Left lung (tissue), 10 donors: ENCODE results near the gene ST8SIA3. TPM values are rescaled to one million over a fixed set of nuclear protein-coding genes. Genes with fewer than 3 reads are reported as not detected.
"Not testable (repeated sequence)": the region's sequence is repeated elsewhere in the genome, so short reads cannot be mapped to it uniquely, and the experiment has no call there.

ENCODE experiments used
- ATAC-seq: fragments of 200-7000 bp; cut with Tn5 transposase; one replicate; pipeline ENCODE4 v1.9.1; 2020; ENCODE audit warnings: moderate library complexity
- DNase-seq, 4 donors: peaks; one replicate each; pipeline ENCODE4 v3.0.0-alpha.2; 2013 to 2020
- H3K27ac ChIP-seq, 2 donors: fragments of 200-600 bp; sonication (generic) in 1 of 2; one replicate each; pipeline versions ENCODE4 v1.5.0 to v1.8.0; 2020 to 2021
- H3K27me3 ChIP-seq, 2 donors: fragments of 200-600 bp; sonication (generic) in 1 of 2; one replicate each; pipeline versions ENCODE4 v1.5.0 to v1.8.0; 2020 to 2021
- H3K36me3 ChIP-seq, 2 donors: fragments of 200-600 bp; sonication (generic) in 1 of 2; one replicate each; pipeline versions ENCODE4 v1.5.0 to v1.8.0; 2020 to 2021
- H3K4me1 ChIP-seq, 2 donors: fragments of 200-600 bp; one replicate each; pipeline ENCODE4 v1.8.0; 2021
- H3K4me3 ChIP-seq, 2 donors: fragments of 200-600 bp; sonication (generic) in 1 of 2; one replicate each; pipeline versions ENCODE4 v1.5.0 to v1.8.0; 2020 to 2021; ENCODE audit warnings: mild to moderate bottlenecking in 1 of 2
- H3K9me3 ChIP-seq, 2 donors: fragments of 200-600 bp; sonication (generic) in 1 of 2; one replicate each; pipeline versions ENCODE4 v1.5.0 to v1.8.0; 2020 to 2021
- CTCF ChIP-seq, 2 donors: fragments of 200-600 bp; sonication (generic) in 1 of 2; IDR thresholded peaks; one replicate each; pipeline versions ENCODE4 v1.5.0 to v1.8.0; 2021; ENCODE audit warnings: antibody characterized with exemption in 2 of 2
- intact Hi-C, 2 donors: fragments of 100-400 bp; cut with DNase I; formaldehyde crosslinking; loops; one replicate each; pipeline versions ENCODE4 v1.11.2 to v1.14.2; 2022
- polyA plus RNA-seq, 6 donors: library from polyadenylated mRNA; unstranded; fragments of 120-200 nt; gene quantifications; one replicate each; pipeline ENCODE4 v1.2.1, GENCODE V29; 2013; ENCODE audit not compliant: insufficient read length in 6 of 6
- total RNA-seq, 2 donors: library from RNA; stranded (reverse); fragmentation: NEBNext Ultra II Directional; extraction: Animal tissue kit (Norgen Biotek cat#: 25700); gene quantifications; one replicate each; pipeline ENCODE4 v1.2.1, GENCODE V29; 2021
- donor health status: DM: no; HTN: yes; CAD: no.
- donor health status: DM: no; HTN: no; CAD: no.

Gene ST8SIA3
- total and polyA plus RNA-seq, 8 donors: 0.08 to 0.37 (median 0.21) TPM; not detected in 2

GRCh38 chr18:57373017-57373416 is 20.7 kb downstream of the ST8SIA3 start:
- Histone ChIP-seq H3K9me3 (no peaks in the 10 kb centered on the region), H3K4me1 (no peaks in the 10 kb centered on the region), H3K4me3 (no peak overlapping the region), H3K36me3 (no peaks in the 10 kb centered on the region), H3K27me3 (peaks cover 0 to 6% of the 10 kb centered on the region in 2 donors), H3K27ac (no peak overlapping the region)
- no peak for DNase-seq
- no peak for ATAC-seq
- intact Hi-C loops: no loop called here
- TF ChIP-seq CTCF (IDR thresholded peaks at IDR 0.05): no peak

GRCh38 chr18:57376503-57376902 is 24.1 kb downstream of the ST8SIA3 start:
- no peak overlapping the region for H3K27ac ChIP-seq
- no peaks in the 10 kb centered on the region for H3K27me3 ChIP-seq
- no peaks in the 10 kb centered on the region for H3K4me1 ChIP-seq
- TF ChIP-seq CTCF (IDR thresholded peaks at IDR 0.05): no peak
- H3K36me3 ChIP-seq: no peaks in the 10 kb centered on the region
- no peak for DNase-seq
- ATAC-seq: no peak
- H3K9me3 ChIP-seq: no peaks in the 10 kb centered on the region
- intact Hi-C loops: no loop called here
- no peak overlapping the region for H3K4me3 ChIP-seq

GRCh38 chr18:57389271-57389670 is 36.9 kb downstream of the ST8SIA3 start:
- no peak overlapping the region for H3K4me3 ChIP-seq
- H3K27me3 ChIP-seq: no peaks in the 10 kb centered on the region
- H3K9me3 ChIP-seq: no peaks in the 10 kb centered on the region
- TF ChIP-seq CTCF (IDR thresholded peaks at IDR 0.05): no peak
- no peaks in the 10 kb centered on the region for H3K4me1 ChIP-seq
- intact Hi-C loops: no loop called here
- DNase-seq: no peak
- no peak overlapping the region for H3K27ac ChIP-seq
- no peak for ATAC-seq
- H3K36me3 ChIP-seq: no peaks in the 10 kb centered on the region

- Histone ChIP-seq H3K9me3 (peaks cover 0 to under 1% of the 10 kb centered on the region in 2 donors), H3K36me3 (no peaks in the 10 kb centered on the region), H3K27ac (no peak overlapping the region), H3K4me3 (no peak overlapping the region), H3K27me3 (no peaks in the 10 kb centered on the region), H3K4me1 (no peaks in the 10 kb centered on the region)
- TF ChIP-seq CTCF (IDR thresholded peaks at IDR 0.05): no peak
- no peak for DNase-seq
- intact Hi-C loops: no loop called here
- ATAC-seq: no peak
Observed at GRCh38 chr18:57390044-57390443, 37.7 kb downstream of the ST8SIA3 start.

GRCh38 chr18:57394749-57395148 is 42.4 kb downstream of the ST8SIA3 start:
- H3K9me3 ChIP-seq, H3K27me3 ChIP-seq, H3K4me1 ChIP-seq, H3K36me3 ChIP-seq, H3K4me3 ChIP-seq, H3K27ac ChIP-seq, ATAC-seq, intact Hi-C loops, DNase-seq: not testable (repeated sequence)

- H3K27me3 ChIP-seq, H3K4me3 ChIP-seq, H3K4me1 ChIP-seq, DNase-seq, H3K9me3 ChIP-seq, ATAC-seq, intact Hi-C loops, H3K27ac ChIP-seq, H3K36me3 ChIP-seq: not testable (repeated sequence)
Observed at GRCh38 chr18:57396831-57397230, 44.5 kb downstream of the ST8SIA3 start.
